ENCODE data around the gene TMEM120A.

Gene TMEM120A

DNA sequence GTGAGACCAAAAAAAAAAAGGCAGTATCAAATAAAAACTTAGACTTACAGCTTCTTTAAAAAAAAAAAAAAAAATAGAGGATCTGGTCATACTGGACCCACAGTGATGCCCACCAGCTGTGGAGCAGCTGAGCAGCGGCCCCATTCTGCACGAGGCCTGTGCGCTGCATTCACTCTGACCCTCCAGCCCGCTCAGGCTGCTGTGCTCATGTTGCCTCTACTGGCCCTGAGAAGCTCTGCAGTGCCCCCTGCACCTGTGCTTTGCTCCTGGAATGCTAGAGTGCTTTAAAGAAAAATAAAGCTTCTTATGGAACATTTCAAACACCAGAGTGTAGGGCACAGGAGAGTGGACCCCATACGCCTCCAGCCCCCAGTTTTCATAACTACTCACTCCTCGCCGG lies 33.2 kb downstream of the TMEM120A start:
- in situ Hi-C loops (cut with HindIII; ENCODE audit: low sequenced_read_pairs) = loop anchor here (5.0 kb wide), 1 partner anchor 54 kb away; no protein-coding TSS in a partner anchor

DNA sequence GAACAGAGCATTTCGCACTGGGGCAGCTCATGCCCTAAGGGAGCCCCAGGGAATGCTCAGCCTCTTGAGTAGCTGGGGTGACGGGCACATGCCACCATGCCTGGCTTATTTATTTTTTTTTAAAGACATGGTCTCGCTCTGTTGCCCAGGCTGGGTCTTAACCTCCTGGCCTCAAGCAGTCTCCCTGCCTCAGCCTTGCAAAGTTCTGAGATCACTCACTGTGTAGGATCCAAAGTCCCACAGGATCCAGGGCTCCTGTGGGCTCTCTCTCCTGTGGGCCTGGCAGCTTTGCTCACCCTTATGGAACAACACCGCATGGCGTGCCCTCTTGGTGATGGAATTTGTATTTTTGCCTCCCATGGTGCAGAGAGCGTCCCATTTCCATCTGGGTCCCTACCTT lies 34.0 kb downstream of the TMEM120A start:
- in situ Hi-C loops (cut with HindIII; ENCODE audit: low sequenced_read_pairs) = loop anchor here (5.0 kb wide), 1 partner anchor 53 kb away; no protein-coding TSS in a partner anchor

DNA sequence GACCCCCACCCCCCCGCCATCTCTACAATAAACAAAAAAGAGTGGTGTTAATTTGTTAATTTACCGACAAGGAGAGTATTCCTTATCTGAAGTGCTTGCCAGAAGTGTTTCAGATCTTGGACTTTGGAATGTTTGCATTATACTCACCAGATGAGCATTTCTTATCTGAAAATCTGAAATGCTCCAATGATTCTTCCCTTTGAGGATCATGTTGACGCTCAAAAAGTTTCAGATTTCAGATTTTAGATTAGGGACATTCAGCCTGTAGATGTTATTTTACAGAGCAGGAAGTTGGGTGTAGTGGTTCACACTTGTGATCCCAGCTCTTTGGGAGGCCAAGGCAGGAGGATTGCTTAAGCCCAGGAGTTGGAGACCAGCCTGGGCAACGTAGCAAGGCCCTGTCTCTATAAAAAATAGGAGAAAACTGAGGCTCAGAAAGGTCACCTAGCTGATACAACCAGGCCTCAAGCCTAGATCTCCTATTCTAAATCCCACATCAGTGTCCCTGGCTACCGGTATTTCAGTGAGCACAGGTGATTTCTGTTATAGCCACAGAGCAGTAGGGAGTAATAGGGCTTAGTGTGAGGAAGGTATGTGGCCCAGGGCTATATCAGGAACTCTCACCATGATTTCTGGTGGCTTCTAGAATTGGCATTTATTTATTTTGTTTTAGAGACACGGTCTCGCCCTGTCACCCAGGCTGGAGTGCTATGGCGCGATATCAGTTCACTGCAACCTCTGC lies 35.4 kb downstream of the TMEM120A start:
- in situ Hi-C loops (cut with HindIII; ENCODE audit: low sequenced_read_pairs) = no loop called here

- in situ Hi-C loops (cut with HindIII; ENCODE audit: low sequenced_read_pairs) = no loop called here
Observed at GRCh38 chr7:75957021-75957736, 37.2 kb downstream of the TMEM120A start.

GRCh38 chr7:75955331-75955955 lies 39.0 kb downstream of the TMEM120A start:
- in situ Hi-C loops (cut with HindIII; ENCODE audit: low sequenced_read_pairs) = no loop called here

GRCh38 chr7:75953931-75954330 lies 40.5 kb downstream of the TMEM120A start:
- in situ Hi-C loops (cut with HindIII; ENCODE audit: low sequenced_read_pairs) = no loop called here

DNA sequence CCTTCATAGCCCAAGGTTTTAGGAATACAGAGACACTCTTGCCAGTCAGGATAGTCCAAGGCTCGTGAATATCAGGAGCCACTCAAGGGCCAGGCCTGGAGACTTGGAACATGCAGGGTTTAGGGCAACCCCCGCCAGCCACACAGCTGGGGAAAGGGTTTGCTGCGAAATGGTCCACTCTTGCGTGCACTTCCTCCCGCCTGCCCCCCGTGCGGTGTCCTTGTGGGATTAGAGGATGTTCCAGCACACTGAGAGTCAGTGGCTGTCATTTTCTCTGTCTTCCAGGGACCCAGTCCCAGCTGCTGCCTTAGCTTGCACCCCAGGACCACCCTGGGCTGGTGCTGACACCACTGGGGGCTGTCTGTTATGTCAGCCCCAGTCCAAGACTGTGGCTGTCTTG lies 41.0 kb downstream of the TMEM120A start:
- in situ Hi-C loops (cut with HindIII; ENCODE audit: low sequenced_read_pairs) = no loop called here

- in situ Hi-C loops (cut with HindIII; ENCODE audit: low sequenced_read_pairs) = no loop called here
Observed at GRCh38 chr7:75951506-75951905, 42.9 kb downstream of the TMEM120A start.

GRCh38 chr7:75950111-75950681 lies 44.2 kb downstream of the TMEM120A start:
- in situ Hi-C loops (cut with HindIII; ENCODE audit: low sequenced_read_pairs) = no loop called here

DNA sequence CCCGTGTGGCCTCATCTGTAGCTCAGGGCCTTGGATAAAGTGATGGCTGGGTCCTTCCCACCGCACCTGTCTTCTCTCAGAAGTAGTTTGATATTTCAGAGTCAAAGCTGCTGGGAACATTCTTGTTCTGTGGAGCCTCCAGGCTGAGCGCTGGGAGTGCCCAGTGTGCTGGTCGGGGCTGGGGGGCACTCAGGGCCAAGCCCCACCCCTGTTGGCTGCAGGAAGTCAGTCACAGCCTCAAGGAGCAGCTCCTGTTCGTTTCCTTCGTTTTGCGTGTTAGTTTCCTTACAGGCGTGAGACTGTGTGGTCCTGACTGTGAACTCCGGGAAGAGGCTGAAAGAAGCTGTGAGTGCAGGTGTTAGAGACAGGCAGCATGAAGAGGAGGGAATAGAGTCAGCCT lies 46.2 kb downstream of the TMEM120A start:
- in situ Hi-C loops (cut with HindIII; ENCODE audit: low sequenced_read_pairs) = no loop called here

DNA sequence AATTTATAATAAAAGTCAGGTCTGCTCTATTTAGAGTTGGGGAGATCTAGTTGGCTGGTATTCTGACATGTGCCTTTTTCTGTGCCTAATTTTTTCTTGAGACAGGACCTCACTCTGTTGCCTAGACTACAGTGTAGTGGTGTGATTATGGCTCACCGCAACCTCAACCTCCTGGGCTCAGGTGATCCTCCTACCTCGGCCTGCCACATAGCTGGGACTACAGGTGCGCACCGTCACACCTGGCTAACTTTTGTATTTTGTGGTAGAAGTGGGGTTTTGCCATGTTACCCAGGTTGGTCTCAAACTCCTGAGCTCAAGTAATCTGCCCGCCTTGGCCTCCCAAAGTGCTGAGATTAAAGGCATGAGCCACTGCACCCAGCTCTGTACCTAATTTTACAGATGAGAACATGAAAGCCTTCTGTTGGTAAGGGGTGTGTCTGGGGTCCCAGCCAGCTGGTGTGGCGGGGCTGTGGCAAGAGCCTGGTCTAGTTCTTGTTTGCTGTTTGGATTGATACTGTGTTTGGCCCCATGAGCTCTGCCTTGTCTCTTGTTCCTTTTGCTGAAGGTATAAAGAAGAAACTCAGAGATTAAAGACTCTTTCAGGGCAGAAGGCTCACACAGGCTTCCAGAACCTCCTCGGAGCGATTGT lies 48.1 kb downstream of the TMEM120A start:
- in situ Hi-C loops (cut with HindIII; ENCODE audit: low sequenced_read_pairs) = no loop called here

- in situ Hi-C loops (cut with HindIII; ENCODE audit: low sequenced_read_pairs) = no loop called here
Observed at GRCh38 chr7:75945297-75946168, 48.9 kb downstream of the TMEM120A start.

DNA sequence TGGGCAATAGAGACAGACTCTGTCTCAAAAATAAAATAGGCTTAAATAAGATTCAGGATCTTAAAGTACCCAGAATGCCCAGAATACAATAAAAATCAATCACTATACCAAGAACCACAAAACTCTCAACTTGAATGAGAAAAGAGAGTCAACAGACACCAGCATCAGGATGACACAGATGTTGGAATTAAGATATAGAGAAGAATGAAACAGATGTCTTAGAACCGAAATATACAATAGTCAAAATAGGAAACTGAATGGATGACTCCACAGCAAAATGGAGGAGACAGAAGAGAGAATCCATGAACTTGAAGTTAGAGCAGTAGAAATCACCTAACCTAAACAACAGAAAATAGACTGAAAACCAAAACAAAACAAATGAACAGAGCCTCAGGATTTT lies 49.9 kb downstream of the TMEM120A start:
- in situ Hi-C loops (cut with HindIII; ENCODE audit: low sequenced_read_pairs) = no loop called here

GRCh38 chr7:75943864-75944263 lies 50.5 kb downstream of the TMEM120A start:
- in situ Hi-C loops (cut with HindIII; ENCODE audit: low sequenced_read_pairs) = no loop called here

DNA sequence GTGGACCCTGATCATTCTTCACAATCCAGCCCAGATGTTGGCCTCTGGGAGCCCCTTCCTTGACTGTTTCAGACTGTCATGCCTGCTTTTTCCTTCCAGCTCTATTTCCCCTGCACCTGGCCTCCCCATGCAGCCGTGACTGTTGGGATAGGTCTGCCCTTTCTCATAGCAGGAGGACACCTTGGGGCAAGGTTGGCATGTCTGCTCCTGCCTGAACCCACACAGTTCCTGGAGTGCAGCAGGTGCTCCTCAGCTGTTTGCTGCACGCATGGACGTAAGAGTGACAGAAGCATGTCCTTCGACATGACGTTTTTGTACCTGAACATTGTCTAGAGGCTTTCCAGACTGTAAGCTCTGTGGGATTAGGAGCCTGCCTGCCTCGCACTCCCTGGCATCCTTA lies 55.5 kb downstream of the TMEM120A start:
- in situ Hi-C loops (cut with HindIII; ENCODE audit: low sequenced_read_pairs) = no loop called here

DNA sequence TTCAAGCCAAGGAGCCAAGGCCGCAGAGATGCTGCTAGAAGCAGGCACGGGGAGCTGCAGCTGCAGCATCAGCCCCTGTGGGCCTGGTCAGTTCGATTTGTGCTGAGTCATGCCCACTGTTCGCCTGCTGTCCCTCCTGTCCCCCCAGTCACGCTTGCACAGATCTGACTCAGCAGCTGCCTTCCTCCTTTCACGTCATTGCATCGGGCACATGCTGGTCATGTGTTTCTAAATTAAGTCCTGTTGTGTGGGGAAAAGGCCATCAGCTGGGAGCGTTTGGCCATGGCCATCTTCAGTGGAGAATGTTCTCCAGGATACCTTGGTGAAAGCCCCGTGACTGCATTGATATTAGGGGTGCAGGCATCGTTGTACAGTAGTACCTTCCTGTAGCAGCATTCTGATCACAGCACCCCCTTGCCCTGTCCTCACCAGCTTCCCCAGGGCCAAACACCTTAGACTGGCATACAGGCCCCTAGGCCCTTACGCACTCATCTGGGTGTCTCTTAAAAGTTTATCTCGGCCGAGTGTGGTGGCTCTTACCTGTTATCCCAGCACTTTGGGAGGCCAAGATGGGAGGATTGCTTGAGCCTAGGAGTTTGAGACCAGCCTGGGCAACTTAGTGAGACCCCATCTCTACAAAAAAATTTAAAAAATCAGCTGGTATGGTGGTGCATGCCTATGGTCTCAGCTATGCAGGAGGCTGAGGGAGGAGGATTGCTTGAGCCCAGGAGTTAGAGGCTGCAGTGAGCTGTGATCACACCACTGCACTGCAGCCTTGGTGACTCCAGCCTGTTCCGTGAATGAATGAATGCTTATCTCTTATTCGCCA lies 56.2 kb downstream of the TMEM120A start:
- in situ Hi-C loops (cut with HindIII; ENCODE audit: low sequenced_read_pairs) = no loop called here
